IPS-18a (cell line): Measurements from ENCODE around the gene BLNK.

Experiments
- H3K27ac ChIP-seq: one replicate; pipeline ENCODE4 v1.5.1; 2013; ENCODE audit warnings: low read length
- H3K27me3 ChIP-seq: one replicate; pipeline ENCODE4 v1.6.1; 2013; ENCODE audit warnings: mild to moderate bottlenecking, low read length; ENCODE audit not compliant: control insufficient read depth, insufficient read depth
- H3K36me3 ChIP-seq: one replicate; pipeline ENCODE4 v1.6.1; 2013; ENCODE audit warnings: low read depth, low read length; ENCODE audit not compliant: control insufficient read depth
- H3K4me1 ChIP-seq: one replicate; pipeline ENCODE4 v1.6.1; 2013; ENCODE audit warnings: low read depth, low read length; ENCODE audit not compliant: control insufficient read depth
- H3K4me3 ChIP-seq: one replicate; pipeline ENCODE4 v1.5.1; 2013; ENCODE audit warnings: low read length
- H3K9ac ChIP-seq: one replicate; pipeline ENCODE4 v1.6.1; 2013; ENCODE audit warnings: mild to moderate bottlenecking, low read length, moderate library complexity
- H3K9me3 ChIP-seq: one replicate; pipeline ENCODE4 v1.6.1; 2013; ENCODE audit warnings: low read depth, low read length; ENCODE audit not compliant: control insufficient read depth

BLNK gene

DNA sequence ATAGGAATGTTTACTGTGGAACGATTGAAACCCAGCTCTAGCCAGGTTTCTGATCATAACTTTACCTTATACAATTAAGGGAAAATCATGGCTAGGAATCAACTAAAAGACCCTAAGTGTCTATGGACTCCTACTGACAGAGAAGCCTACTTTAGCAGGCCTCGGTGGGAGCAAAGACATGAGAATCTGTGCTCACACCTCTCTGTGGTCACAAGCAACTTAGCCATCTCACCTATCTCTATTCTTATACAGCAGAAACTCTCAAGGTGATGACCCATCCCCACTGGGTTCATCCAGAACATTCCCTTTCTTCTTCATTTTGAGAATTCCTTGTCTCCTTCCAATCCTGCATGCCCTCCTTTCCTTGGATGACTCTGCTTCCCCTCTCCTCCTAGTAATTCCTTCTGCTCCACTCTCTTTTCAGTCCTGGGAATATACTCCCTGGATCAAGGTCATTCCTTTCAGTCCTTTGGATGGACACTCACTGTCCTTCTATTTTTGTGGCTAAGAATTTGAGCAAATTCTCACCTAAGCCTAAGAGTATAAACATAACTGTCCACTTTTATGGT is 2.9 kb downstream of the BLNK start:
- no peaks in the 10 kb centered on the region for H3K36me3 ChIP-seq
- H3K27me3 ChIP-seq = no peaks in the 10 kb centered on the region
- no peak overlapping the region for H3K4me3 ChIP-seq
- peaks cover under 1% of the 10 kb centered on the region for H3K4me1 ChIP-seq
- no peak overlapping the region for H3K27ac ChIP-seq
- H3K9me3 ChIP-seq = no peaks in the 10 kb centered on the region
- no peak overlapping the region for H3K9ac ChIP-seq

GRCh38 chr10:96267234-96267705 is 4.1 kb downstream of the BLNK start:
- no peak overlapping the region for H3K27ac ChIP-seq
- no peaks in the 10 kb centered on the region for H3K36me3 ChIP-seq
- H3K27me3 ChIP-seq = no peaks in the 10 kb centered on the region
- no peak overlapping the region for H3K4me3 ChIP-seq
- H3K9ac ChIP-seq = no peak overlapping the region
- H3K9me3 ChIP-seq = no peaks in the 10 kb centered on the region
- H3K4me1 ChIP-seq = peaks cover 4% of the 10 kb centered on the region

DNA sequence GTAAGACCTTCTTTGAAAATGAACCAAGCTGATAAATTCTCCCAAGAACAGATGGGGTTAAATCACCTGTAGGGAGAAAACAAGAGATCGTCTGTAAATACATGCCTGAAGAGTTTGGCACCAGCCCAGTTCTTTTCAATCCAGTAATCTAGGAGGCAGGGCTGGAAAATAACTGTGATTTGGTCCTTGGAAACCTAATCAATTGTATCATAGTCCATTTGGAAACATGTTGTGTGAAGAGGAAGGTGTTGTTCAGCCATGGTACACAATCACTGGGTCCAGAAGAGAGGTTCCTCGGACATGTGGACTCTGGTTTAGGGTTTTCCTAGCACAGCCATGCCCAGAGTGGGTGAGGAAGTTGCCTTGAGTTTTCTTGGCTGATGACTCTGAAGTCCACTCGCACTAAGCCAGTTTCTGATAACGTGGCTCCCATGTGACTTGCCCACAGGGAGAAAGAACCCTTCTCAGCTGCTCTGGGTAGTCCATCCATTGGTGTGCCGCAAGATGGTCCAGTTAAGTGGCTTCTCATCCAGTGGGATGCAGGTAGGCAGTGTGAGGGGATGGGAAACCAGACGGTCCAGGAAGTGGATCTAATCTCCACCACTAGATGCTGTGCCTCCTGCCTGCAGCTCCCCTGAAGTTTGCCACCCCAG is 5.1 kb downstream of the BLNK start:
- no peak overlapping the region for H3K4me3 ChIP-seq
- H3K9ac ChIP-seq = no peak overlapping the region
- H3K36me3 ChIP-seq = no peaks in the 10 kb centered on the region
- H3K9me3 ChIP-seq = no peaks in the 10 kb centered on the region
- no peaks in the 10 kb centered on the region for H3K27me3 ChIP-seq
- peaks cover 4% of the 10 kb centered on the region for H3K4me1 ChIP-seq
- no peak overlapping the region for H3K27ac ChIP-seq

GRCh38 chr10:96264938-96265337 is 6.4 kb downstream of the BLNK start:
- peaks cover 4% of the 10 kb centered on the region for H3K4me1 ChIP-seq
- no peaks in the 10 kb centered on the region for H3K36me3 ChIP-seq
- H3K4me3 ChIP-seq = no peak overlapping the region

DNA sequence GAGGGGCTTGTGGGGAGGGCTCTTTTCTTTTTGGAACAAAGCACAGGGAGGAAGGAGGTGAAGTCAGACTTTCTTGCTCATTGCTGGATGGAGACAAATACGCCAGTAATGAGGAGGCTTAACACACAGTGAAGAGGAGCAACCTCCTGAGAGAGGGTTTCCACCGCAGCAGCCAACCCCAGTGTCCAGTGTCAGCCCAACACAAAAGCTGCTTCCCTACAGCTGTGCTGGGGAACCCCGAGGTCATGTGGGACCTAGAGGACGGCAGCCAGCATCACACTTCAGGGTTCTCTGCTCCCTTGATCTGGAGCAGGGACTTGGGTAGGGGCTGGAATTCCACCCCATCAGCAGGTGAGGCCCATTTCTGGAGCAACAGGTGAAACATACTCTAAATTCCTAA is 7.7 kb downstream of the BLNK start:
- no peak overlapping the region for H3K27ac ChIP-seq
- H3K9ac ChIP-seq = no peak overlapping the region
- H3K36me3 ChIP-seq = no peaks in the 10 kb centered on the region
- peaks cover 4% of the 10 kb centered on the region for H3K4me1 ChIP-seq
- no peaks in the 10 kb centered on the region for H3K27me3 ChIP-seq
- H3K4me3 ChIP-seq = no peak overlapping the region
- no peaks in the 10 kb centered on the region for H3K9me3 ChIP-seq

More at GRCh38 chr10:96264938-96265337, 6.4 kb downstream of the BLNK start:
- Histone ChIP-seq H3K27ac (no peak overlapping the region), H3K27me3 (no peaks in the 10 kb centered on the region), H3K9ac (no peak overlapping the region), H3K9me3 (no peaks in the 10 kb centered on the region)

DNA sequence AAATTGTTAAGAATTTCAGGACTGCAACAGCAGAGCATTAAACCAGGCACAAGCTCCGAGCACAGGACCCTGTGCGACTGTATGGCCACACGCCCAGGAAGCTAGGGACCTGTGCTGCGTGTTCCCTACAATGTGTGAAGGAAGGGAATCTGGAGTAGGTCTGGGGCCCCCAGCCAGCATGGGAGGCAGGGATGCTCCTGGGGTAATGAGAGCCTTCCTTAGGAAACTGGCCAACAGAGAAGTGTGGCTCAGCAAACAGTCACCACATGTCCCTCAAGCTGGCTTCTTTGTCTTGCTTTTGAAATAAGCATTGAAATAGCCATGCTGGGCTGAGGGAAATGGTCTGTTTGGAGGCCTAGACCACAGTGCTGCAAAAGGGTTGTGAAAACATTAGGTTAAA is 8.2 kb downstream of the BLNK start:
- Histone ChIP-seq H3K9ac (no peak overlapping the region), H3K27ac (no peak overlapping the region), H3K27me3 (no peaks in the 10 kb centered on the region), H3K4me3 (no peak overlapping the region), H3K9me3 (no peaks in the 10 kb centered on the region), H3K4me1 (peaks cover 4% of the 10 kb centered on the region), H3K36me3 (no peaks in the 10 kb centered on the region)

- Histone ChIP-seq H3K36me3 (no peaks in the 10 kb centered on the region), H3K4me1 (peaks cover 4% of the 10 kb centered on the region), H3K9ac (no peak overlapping the region), H3K9me3 (no peaks in the 10 kb centered on the region), H3K4me3 (no peak overlapping the region), H3K27ac (no peak overlapping the region), H3K27me3 (no peaks in the 10 kb centered on the region)
These were observed 9.4 kb downstream of the BLNK start for GRCh38 chr10:96261930-96262329.

GRCh38 chr10:96261132-96261531 is 10.2 kb downstream of the BLNK start:
- H3K36me3 ChIP-seq = no peaks in the 10 kb centered on the region
- no peak overlapping the region for H3K27ac ChIP-seq
- H3K4me1 ChIP-seq = peaks cover 4% of the 10 kb centered on the region
- H3K9me3 ChIP-seq = no peaks in the 10 kb centered on the region
- no peak overlapping the region for H3K4me3 ChIP-seq
- H3K27me3 ChIP-seq = no peaks in the 10 kb centered on the region
- no peak overlapping the region for H3K9ac ChIP-seq

DNA sequence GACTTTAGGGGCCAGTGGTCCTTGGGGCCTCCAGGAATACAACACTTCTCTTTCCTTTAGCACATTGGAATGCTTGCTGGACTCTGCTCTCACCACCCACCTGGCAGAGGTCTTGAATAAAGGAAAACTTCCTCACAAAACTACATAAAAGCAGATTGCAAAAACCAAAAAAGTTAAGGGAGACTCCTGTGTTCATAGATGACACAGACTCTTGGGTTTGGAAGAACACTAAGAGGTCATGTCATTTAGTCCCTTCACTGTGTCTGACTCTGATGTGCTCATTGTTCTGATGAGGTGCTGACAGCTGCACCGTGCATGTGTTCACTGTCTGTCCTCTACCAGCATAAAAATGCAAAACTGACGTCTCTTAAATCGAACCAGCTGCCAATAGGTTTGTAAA is 11.4 kb downstream of the BLNK start:
- no peak overlapping the region for H3K4me3 ChIP-seq
- H3K27me3 ChIP-seq = no peaks in the 10 kb centered on the region
- H3K36me3 ChIP-seq = no peaks in the 10 kb centered on the region
- no peaks in the 10 kb centered on the region for H3K9me3 ChIP-seq
- H3K9ac ChIP-seq = no peak overlapping the region
- peaks cover 8% of the 10 kb centered on the region for H3K4me1 ChIP-seq
- H3K27ac ChIP-seq = no peak overlapping the region

GRCh38 chr10:96259150-96259549 is 12.2 kb downstream of the BLNK start:
- Histone ChIP-seq H3K4me1 (peaks cover 8% of the 10 kb centered on the region), H3K9me3 (no peaks in the 10 kb centered on the region), H3K9ac (no peak overlapping the region), H3K27me3 (no peaks in the 10 kb centered on the region), H3K27ac (no peak overlapping the region), H3K36me3 (no peaks in the 10 kb centered on the region), H3K4me3 (no peak overlapping the region)

DNA sequence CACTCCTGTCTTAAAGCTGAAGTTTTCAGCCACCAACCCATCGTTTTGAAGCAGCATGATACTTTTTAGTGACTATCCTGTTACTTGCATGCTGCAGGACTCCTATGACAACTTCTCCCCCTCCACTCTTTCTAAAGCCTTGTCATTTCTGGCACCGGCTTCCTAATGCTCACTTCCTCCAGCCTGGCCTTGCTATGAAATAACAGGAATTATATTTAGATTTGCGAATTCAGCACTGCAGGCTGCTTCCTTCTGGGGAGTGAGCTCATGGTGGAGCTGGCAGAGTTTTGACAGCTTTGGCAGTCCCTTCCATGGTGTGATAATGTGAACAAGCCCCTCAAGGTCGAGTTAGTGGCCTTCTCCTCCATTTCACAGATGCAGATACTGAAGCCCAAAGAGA is 13.4 kb downstream of the BLNK start:
- H3K36me3 ChIP-seq = no peaks in the 10 kb centered on the region
- H3K9me3 ChIP-seq = no peaks in the 10 kb centered on the region
- no peaks in the 10 kb centered on the region for H3K27me3 ChIP-seq
- H3K9ac ChIP-seq = no peak overlapping the region
- peaks cover 4% of the 10 kb centered on the region for H3K4me1 ChIP-seq
- no peak overlapping the region for H3K27ac ChIP-seq
- H3K4me3 ChIP-seq = no peak overlapping the region
